ENCODE data around the gene DDX47. TPM values are rescaled to one million over a fixed set of nuclear protein-coding genes. Genes with fewer than 3 reads are reported as not detected.
"Not testable (repeated sequence)": the region's sequence is repeated elsewhere in the genome, so short reads cannot be mapped to it uniquely, and the experiment has no call there.

DDX47 gene
- total and polyA plus RNA-seq, 2 of the 13 experiments (the other 11 are each of a cell fraction or from before 2014, with no cell fraction given), result 48.5 to 78.7 TPM

DNA sequence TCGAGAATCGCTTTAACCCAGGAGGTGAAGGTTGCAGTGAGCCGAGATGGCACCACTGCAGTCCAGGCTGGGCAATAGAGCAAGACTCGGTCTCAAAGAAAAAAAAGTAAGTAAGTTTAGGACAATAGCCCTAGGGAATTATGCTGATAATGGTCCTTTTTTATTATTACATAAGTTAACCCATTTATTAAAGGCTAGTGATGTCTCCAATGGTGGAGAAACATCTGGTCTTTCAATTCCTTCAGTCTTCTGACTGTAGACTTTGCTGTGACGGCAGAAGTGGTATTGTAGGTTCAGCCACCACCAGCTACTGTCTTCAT lies 27.4 kb downstream of the DDX47 start (continued):
- TF ChIP-seq, protein P1, sequence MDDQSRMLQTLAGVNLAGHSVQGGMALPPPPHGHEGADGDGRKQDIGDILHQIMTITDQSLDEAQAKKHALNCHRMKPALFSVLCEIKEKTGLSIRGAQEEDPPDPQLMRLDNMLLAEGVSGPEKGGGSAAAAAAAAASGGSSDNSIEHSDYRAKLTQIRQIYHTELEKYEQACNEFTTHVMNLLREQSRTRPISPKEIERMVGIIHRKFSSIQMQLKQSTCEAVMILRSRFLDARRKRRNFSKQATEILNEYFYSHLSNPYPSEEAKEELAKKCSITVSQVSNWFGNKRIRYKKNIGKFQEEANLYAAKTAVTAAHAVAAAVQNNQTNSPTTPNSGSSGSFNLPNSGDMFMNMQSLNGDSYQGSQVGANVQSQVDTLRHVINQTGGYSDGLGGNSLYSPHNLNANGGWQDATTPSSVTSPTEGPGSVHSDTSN (CRISPR knock-in tag; IDR thresholded peaks at IDR 0.05; ENCODE audit: borderline replicate concordance), result no peak
- no peak for TF ChIP-seq ZNF547 (CRISPR knock-in tag; IDR thresholded peaks at IDR 0.05)
- no peak for TF ChIP-seq TRIM24 (CRISPR knock-in tag; IDR thresholded peaks at IDR 0.05)
- TF ChIP-seq HIVEP1 (CRISPR knock-in tag; IDR thresholded peaks at IDR 0.05), result no peak

- DNase-seq (ENCODE audit: low spot score); H3K4me1 ChIP-seq (ENCODE audit: insufficient read depth, low read length); H3K9me3 ChIP-seq (ENCODE audit: low read length); in situ Hi-C loops (cut with HindIII; ENCODE audit: extremely low pct_ligation_motif_present, low pct_unique_long_range_greater_than_20kb); H2AFZ ChIP-seq (ENCODE audit: low read length); intact Hi-C loops (cut with micrococcal nuclease; ENCODE audit: unreplicated experiment); H4K20me1 ChIP-seq (ENCODE audit: insufficient read depth, low read length); FAIRE-seq; POLR2A ChIA-PET; BruUV-seq (replicated peaks); H3K4me2 ChIP-seq (ENCODE audit: low read depth, low read length); H3K9ac ChIP-seq (ENCODE audit: insufficient read depth, low read depth, low read length); H3K27me3 ChIP-seq (ENCODE audit: control insufficient read depth in 1 of 2, insufficient read depth in 2 of 2, low read length in 2 of 2); CTCF ChIA-PET (ENCODE audit: low intra/inter-chr PET ratio, low total read pairs); H3K79me2 ChIP-seq (ENCODE audit: insufficient read depth, low read length); ATAC-seq; H3K27ac ChIP-seq (ENCODE audit: extremely low read length, insufficient read depth, low read length); H3K4me3 ChIP-seq (replicated peaks in 1 of 3; ENCODE audit: insufficient read depth in 1 of 3, low read depth in 2 of 3, low read length in 3 of 3); H3K36me3 ChIP-seq (replicated peaks in 1 of 2; ENCODE audit: control insufficient read depth in 1 of 2, insufficient read depth in 2 of 2, low read length in 2 of 2): not testable (repeated sequence)
- 85% methylated on average over 13 of the region's 13 CpGs for WGBS (ENCODE audit: low lambda C conversion rate)
These were observed 28.3 kb downstream of the DDX47 start for GRCh38 chr12:12841428-12841827.

DNA sequence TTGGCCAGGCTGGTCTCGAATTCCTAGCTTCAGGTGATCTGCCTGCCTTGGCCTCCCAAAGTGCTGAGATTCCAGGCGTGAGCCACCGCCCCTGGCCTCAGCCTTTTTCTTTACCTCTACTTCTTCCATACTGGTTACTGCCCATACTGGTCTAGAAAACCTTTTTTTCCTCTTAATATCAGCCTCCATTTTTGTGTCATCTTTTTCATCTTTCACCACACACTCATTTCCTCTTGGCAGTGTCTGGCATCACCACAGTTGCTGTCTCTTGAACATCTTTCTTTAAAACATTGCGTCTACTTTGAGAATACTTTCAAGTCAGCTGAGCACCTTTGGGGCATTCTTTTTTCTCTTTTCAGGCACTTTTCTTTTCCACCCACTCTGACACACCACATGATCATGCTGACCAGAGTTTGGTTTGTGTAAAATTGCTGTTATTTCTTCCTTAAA lies 32.7 kb downstream of the DDX47 start:
- H4K20me1 ChIP-seq (ENCODE audit: insufficient read depth, low read length), result no peaks in the 10 kb centered on the region
- no peaks in the 10 kb centered on the region for H3K36me3 ChIP-seq (replicated peaks in 1 of 2; ENCODE audit: control insufficient read depth in 1 of 2, insufficient read depth in 2 of 2, low read length in 2 of 2)
- H3K4me1 ChIP-seq (ENCODE audit: insufficient read depth, low read length), result no peaks in the 10 kb centered on the region
- H2AFZ ChIP-seq (ENCODE audit: low read length), result no peak overlapping the region
- H3K79me2 ChIP-seq (ENCODE audit: insufficient read depth, low read length), result no peaks in the 10 kb centered on the region
- no peak overlapping the region for H3K4me3 ChIP-seq (replicated peaks in 1 of 3; ENCODE audit: insufficient read depth in 1 of 3, low read depth in 2 of 3, low read length in 3 of 3)
- H3K9ac ChIP-seq (ENCODE audit: insufficient read depth, low read depth, low read length), result no peak overlapping the region
- FAIRE-seq (no peak), DNase-seq (ENCODE audit: low spot score) (no peak), ATAC-seq (no peak)
- intact Hi-C loops (cut with micrococcal nuclease; ENCODE audit: unreplicated experiment), result no loop called here
- no peak overlapping the region for H3K27ac ChIP-seq (ENCODE audit: extremely low read length, insufficient read depth, low read length)
- POLR2A ChIA-PET, result no interaction called here
- BruUV-seq (replicated peaks), result no TSS peak
- no peaks in the 10 kb centered on the region for H3K27me3 ChIP-seq (ENCODE audit: control insufficient read depth in 1 of 2, insufficient read depth in 2 of 2, low read length in 2 of 2)
- WGBS (ENCODE audit: low lambda C conversion rate), result 83% methylated on average over 4 of the region's 4 CpGs
- CTCF ChIA-PET (ENCODE audit: low intra/inter-chr PET ratio, low total read pairs), result no interaction called here
- H3K4me2 ChIP-seq (ENCODE audit: low read depth, low read length), result no peak overlapping the region
- TF ChIP-seq ZNF710 (CRISPR knock-in tag; IDR thresholded peaks at IDR 0.05; ENCODE audit: borderline replicate concordance) (no peak), NR2F6 (IDR thresholded peaks at IDR 0.05) (no peak), NR2F6 (CRISPR knock-in tag; IDR thresholded peaks at IDR 0.05) (no peak), ZNF274 (CRISPR knock-in tag; IDR thresholded peaks at IDR 0.05) (no peak), NBN (conservative IDR thresholded peaks at IDR 0.05) (no peak)
- in situ Hi-C loops (cut with HindIII; ENCODE audit: extremely low pct_ligation_motif_present, low pct_unique_long_range_greater_than_20kb), result no loop called here
- no peaks in the 10 kb centered on the region for H3K9me3 ChIP-seq (ENCODE audit: low read length)

GRCh38 chr12:12846780-12847179 lies 33.6 kb downstream of the DDX47 start:
- WGBS (ENCODE audit: low lambda C conversion rate), result 88% methylated on average over 3 of the region's 3 CpGs
- not testable (repeated sequence) for FAIRE-seq; H3K27ac ChIP-seq (ENCODE audit: extremely low read length, insufficient read depth, low read length)

More at GRCh38 chr12:12846780-12847179, 33.6 kb downstream of the DDX47 start:
- H3K79me2 ChIP-seq (ENCODE audit: insufficient read depth, low read length); CTCF ChIA-PET (ENCODE audit: low intra/inter-chr PET ratio, low total read pairs); ATAC-seq; H3K27me3 ChIP-seq (ENCODE audit: control insufficient read depth in 1 of 2, insufficient read depth in 2 of 2, low read length in 2 of 2); H4K20me1 ChIP-seq (ENCODE audit: insufficient read depth, low read length); DNase-seq (ENCODE audit: low spot score); H3K9me3 ChIP-seq (ENCODE audit: low read length); H2AFZ ChIP-seq (ENCODE audit: low read length); H3K4me3 ChIP-seq (replicated peaks in 1 of 3; ENCODE audit: insufficient read depth in 1 of 3, low read depth in 2 of 3, low read length in 3 of 3); POLR2A ChIA-PET; BruUV-seq (replicated peaks); in situ Hi-C loops (cut with HindIII; ENCODE audit: extremely low pct_ligation_motif_present, low pct_unique_long_range_greater_than_20kb); H3K4me2 ChIP-seq (ENCODE audit: low read depth, low read length); H3K4me1 ChIP-seq (ENCODE audit: insufficient read depth, low read length); intact Hi-C loops (cut with micrococcal nuclease; ENCODE audit: unreplicated experiment); H3K9ac ChIP-seq (ENCODE audit: insufficient read depth, low read depth, low read length); H3K36me3 ChIP-seq (replicated peaks in 1 of 2; ENCODE audit: control insufficient read depth in 1 of 2, insufficient read depth in 2 of 2, low read length in 2 of 2): not testable (repeated sequence)

All from HepG2 (cell line).